Measurements from ENCODE around the gene USP22. TPM values are rescaled to one million over a fixed set of nuclear protein-coding genes. Genes with fewer than 3 reads are reported as not detected.

The USP22 gene
- total RNA-seq, 2 experiments from 2014 or later: 194 to 217 TPM

DNA sequence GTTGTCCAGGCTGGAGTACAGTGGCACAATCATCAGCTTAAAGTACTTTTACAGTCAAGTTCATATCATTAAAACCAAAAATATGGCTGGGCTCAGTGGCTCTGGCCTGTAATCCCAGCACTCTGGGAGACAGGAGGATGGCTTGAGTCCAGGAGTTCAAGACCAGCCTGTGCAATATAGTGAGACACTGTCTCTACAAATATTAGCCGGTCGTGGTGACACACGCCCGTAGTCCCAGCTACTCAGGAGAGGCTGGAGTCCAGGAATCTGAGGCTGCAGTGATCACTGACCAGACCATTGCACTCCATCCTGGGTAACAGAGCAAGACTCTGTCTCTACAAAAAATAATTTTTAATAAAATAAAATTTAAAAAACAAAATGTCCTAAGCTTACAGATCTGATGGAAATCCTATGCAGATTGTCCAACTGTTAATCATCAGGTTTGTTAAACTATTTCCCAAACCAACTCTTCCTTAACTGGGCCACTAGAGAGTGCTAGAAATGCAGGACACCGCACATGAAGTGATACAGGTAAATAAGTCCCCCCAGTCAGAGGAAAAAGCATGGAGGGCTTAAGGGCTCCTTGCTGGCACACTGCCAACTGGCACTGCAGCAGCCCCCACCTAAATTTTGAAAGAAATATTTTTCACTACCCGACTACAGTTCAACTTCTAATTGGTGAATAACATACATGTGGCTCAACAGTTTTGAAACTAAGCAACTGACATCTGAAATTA is 2.8 kb downstream of the USP22 start:
- Mint-ChIP-seq H3K36me3 (ENCODE audit: low read depth) (peaks cover 25% of the 10 kb centered on the region), H3K4me1 (ENCODE audit: low read depth) (peaks cover 77% of the 10 kb centered on the region), H3K27me3 (no peaks in the 10 kb centered on the region), H3K27ac (peak overlapping the region; percentile 82), H3K4me3 (peak overlapping the region; percentile 97), H3K9me3 (no peaks in the 10 kb centered on the region)
- H3K27me3 ChIP-seq (ENCODE audit: control insufficient read depth in 1 of 2, insufficient read depth in 2 of 2, low read length in 2 of 2): no peaks in the 10 kb centered on the region
- peak overlapping the region; percentile 34 to 94 for H3K27ac ChIP-seq (ENCODE audit: low read depth in 1 of 2, low read length in 2 of 2)
- POLR2A ChIA-PET: no interaction called here
- ATAC-seq (ENCODE audit: poor library complexity) (no peak), DNase-seq (peak in 7 of 14 experiments; percentile 9 to 70 (median 28))
- TF ChIP-seq, protein P1, sequence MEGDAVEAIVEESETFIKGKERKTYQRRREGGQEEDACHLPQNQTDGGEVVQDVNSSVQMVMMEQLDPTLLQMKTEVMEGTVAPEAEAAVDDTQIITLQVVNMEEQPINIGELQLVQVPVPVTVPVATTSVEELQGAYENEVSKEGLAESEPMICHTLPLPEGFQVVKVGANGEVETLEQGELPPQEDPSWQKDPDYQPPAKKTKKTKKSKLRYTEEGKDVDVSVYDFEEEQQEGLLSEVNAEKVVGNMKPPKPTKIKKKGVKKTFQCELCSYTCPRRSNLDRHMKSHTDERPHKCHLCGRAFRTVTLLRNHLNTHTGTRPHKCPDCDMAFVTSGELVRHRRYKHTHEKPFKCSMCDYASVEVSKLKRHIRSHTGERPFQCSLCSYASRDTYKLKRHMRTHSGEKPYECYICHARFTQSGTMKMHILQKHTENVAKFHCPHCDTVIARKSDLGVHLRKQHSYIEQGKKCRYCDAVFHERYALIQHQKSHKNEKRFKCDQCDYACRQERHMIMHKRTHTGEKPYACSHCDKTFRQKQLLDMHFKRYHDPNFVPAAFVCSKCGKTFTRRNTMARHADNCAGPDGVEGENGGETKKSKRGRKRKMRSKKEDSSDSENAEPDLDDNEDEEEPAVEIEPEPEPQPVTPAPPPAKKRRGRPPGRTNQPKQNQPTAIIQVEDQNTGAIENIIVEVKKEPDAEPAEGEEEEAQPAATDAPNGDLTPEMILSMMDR (IDR thresholded peaks at IDR 0.05): peak; percentile 36
- peaks cover 20% of the 10 kb centered on the region for H3K36me3 ChIP-seq (ENCODE audit: insufficient read depth, low read length)
- intact Hi-C loops (cut with DNase I, micrococcal nuclease): loop anchor here (2.0 to 10.0 kb wide), 4 partner anchors 87 to 285 kb away; partner anchors contain the start of gene DHRS7B (in 1 of the 2)
- no peaks in the 10 kb centered on the region for H3K9me3 ChIP-seq (ENCODE audit: control insufficient read depth in 1 of 2, insufficient read depth in 1 of 2, low read length in 2 of 2)
- H3K4me1 ChIP-seq (ENCODE audit: insufficient read depth, low read length): peaks cover 64% of the 10 kb centered on the region
- H3K4me3 ChIP-seq (ENCODE audit: low read length): peak overlapping the region; percentile 79
- CTCF ChIA-PET: no interaction called here

GRCh38 chr17:21037117-21037803 is 5.6 kb downstream of the USP22 start:
- Histone ChIP-seq H3K9me3 (ENCODE audit: control insufficient read depth in 1 of 2, insufficient read depth in 1 of 2, low read length in 2 of 2) (no peaks in the 10 kb centered on the region), H3K36me3 (ENCODE audit: insufficient read depth, low read length) (peaks cover 23% of the 10 kb centered on the region), H3K4me1 (ENCODE audit: insufficient read depth, low read length) (peaks cover 76% of the 10 kb centered on the region), H3K27me3 (ENCODE audit: control insufficient read depth in 1 of 2, insufficient read depth in 2 of 2, low read length in 2 of 2) (no peaks in the 10 kb centered on the region), H3K4me3 (ENCODE audit: low read length) (no peak overlapping the region), H3K27ac (ENCODE audit: low read depth in 1 of 2, low read length in 2 of 2) (no peak overlapping the region)
- Mint-ChIP-seq H3K27ac (peak overlapping the region; percentile 37), H3K27me3 (no peaks in the 10 kb centered on the region), H3K9me3 (no peaks in the 10 kb centered on the region), H3K4me1 (ENCODE audit: low read depth) (peaks cover 89% of the 10 kb centered on the region), H3K36me3 (ENCODE audit: low read depth) (peaks cover 29% of the 10 kb centered on the region), H3K4me3 (peak overlapping the region; percentile 2)
- ChIA-PET POLR2A (no interaction called here), CTCF (no interaction called here)
- ATAC-seq (ENCODE audit: poor library complexity): no peak
- intact Hi-C loops (cut with DNase I, micrococcal nuclease): no loop called here
- TF ChIP-seq, protein P1 (IDR thresholded peaks at IDR 0.05): no peak
- no peak for DNase-seq

- POLR2A ChIA-PET: no interaction called here
- CTCF ChIA-PET: no interaction called here
- H3K4me1 Mint-ChIP-seq (ENCODE audit: low read depth): peaks cover 91% of the 10 kb centered on the region
- H3K27ac Mint-ChIP-seq: peak overlapping the region; percentile 37
- no peaks in the 10 kb centered on the region for H3K9me3 Mint-ChIP-seq
- Histone ChIP-seq H3K9me3 (ENCODE audit: control insufficient read depth in 1 of 2, insufficient read depth in 1 of 2, low read length in 2 of 2) (no peaks in the 10 kb centered on the region), H3K27ac (ENCODE audit: low read depth in 1 of 2, low read length in 2 of 2) (no peak overlapping the region), H3K27me3 (ENCODE audit: control insufficient read depth in 1 of 2, insufficient read depth in 2 of 2, low read length in 2 of 2) (no peaks in the 10 kb centered on the region), H3K4me3 (ENCODE audit: low read length) (no peak overlapping the region), H3K4me1 (ENCODE audit: insufficient read depth, low read length) (peaks cover 84% of the 10 kb centered on the region), H3K36me3 (ENCODE audit: insufficient read depth, low read length) (peaks cover 27% of the 10 kb centered on the region)
- TF ChIP-seq, protein P1 (IDR thresholded peaks at IDR 0.05): no peak
- intact Hi-C loops (cut with DNase I, micrococcal nuclease): no loop called here
- ATAC-seq (ENCODE audit: poor library complexity) (no peak), DNase-seq (peak in 1 of 14 experiments; percentile 20)
- H3K27me3 Mint-ChIP-seq: no peaks in the 10 kb centered on the region
- H3K4me3 Mint-ChIP-seq: peak overlapping the region; percentile 2
- peaks cover 21% of the 10 kb centered on the region for H3K36me3 Mint-ChIP-seq (ENCODE audit: low read depth)
Measured at GRCh38 chr17:21036361-21036881, 6.4 kb downstream of the USP22 start.

Data from CD4-positive, alpha-beta T cell (primary cell).